Thyroid gland (tissue), 4 donors: ENCODE measurements around the gene RAB20.

ENCODE experiments used
- POLR2A ChIP-seq, 2 donors: fragments of 450-650 bp; IDR thresholded peaks; one replicate each; pipeline ENCODE4 v1.6.1; 2017; ENCODE audit warnings: antibody characterized with exemption in 2 of 2, mild to moderate bottlenecking in 2 of 2, moderate library complexity in 1 of 2
- TF ChIP-seq, protein P1 (sequence below), 6 experiments: fragments of 200-600 bp in 3 of 6; fragments of 450-650 bp in 3 of 6; sonication (generic) in 3 of 6; IDR thresholded peaks; one replicate each; pipeline ENCODE4 v1.5.1; 2016 to 2019; ENCODE audit warnings: antibody characterized with exemption in 6 of 6, mild to moderate bottlenecking in 2 of 6, inconsistent platforms in 1 of 6, moderate library complexity in 1 of 6

DNA sequence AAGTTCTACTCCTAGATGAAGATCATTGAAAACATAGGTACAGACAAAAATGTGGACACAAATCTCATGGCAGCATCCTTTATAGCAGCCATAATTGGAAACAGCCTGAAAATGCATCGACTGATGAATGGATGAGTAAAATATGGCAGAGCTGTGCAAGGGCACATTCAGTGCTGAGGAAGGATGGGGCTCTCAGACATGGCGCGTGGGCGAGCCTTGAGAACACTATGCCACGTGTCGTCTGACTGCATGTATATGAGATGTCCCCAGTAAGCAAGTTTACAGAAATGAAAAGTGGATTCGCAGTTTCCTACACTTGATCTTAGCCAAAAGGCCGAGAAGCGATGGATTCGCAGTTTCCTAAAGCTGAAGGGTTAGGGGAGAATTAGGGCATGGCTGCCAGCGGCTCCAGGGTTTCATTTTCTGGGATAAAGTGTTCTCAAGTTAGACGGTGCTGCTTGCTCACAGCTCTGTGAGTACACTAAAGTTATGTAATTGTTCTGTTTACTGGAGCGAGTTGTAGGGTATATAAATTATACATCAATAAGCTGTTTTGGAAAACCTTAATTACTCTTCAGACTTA is 78.0 kb downstream of the RAB20 start:
- TF ChIP-seq, protein P1, sequence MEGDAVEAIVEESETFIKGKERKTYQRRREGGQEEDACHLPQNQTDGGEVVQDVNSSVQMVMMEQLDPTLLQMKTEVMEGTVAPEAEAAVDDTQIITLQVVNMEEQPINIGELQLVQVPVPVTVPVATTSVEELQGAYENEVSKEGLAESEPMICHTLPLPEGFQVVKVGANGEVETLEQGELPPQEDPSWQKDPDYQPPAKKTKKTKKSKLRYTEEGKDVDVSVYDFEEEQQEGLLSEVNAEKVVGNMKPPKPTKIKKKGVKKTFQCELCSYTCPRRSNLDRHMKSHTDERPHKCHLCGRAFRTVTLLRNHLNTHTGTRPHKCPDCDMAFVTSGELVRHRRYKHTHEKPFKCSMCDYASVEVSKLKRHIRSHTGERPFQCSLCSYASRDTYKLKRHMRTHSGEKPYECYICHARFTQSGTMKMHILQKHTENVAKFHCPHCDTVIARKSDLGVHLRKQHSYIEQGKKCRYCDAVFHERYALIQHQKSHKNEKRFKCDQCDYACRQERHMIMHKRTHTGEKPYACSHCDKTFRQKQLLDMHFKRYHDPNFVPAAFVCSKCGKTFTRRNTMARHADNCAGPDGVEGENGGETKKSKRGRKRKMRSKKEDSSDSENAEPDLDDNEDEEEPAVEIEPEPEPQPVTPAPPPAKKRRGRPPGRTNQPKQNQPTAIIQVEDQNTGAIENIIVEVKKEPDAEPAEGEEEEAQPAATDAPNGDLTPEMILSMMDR (IDR thresholded peaks at IDR 0.05): no peak
- TF ChIP-seq POLR2A (IDR thresholded peaks at IDR 0.05): no peak
